WTC11 (cell line): ENCODE data around the gene IPPK. TPM values are rescaled to one million over a fixed set of nuclear protein-coding genes. Genes with fewer than 3 reads are reported as not detected.

Experiments
- ATAC-seq: fragments of 200-7000 bp; cut with Tn5 transposase; 2 replicates; pipeline ENCODE4 v1.10.0; 2021; ENCODE audit warnings: mild to moderate bottlenecking, moderate library complexity
- CTCF ChIA-PET: fragments of 300-600 bp; sonication (Branson Sonifier 250); formaldehyde crosslinking; loops from one replicate; lab custom pipeline; 2021; ENCODE audit warnings: antibody characterized with exemption; lab: Charles Lee
- POLR2A ChIA-PET: fragments of 350-600 bp; sonication (Branson Sonifier 250); formaldehyde crosslinking; loops from one replicate; lab custom pipeline; 2021; ENCODE audit warnings: antibody characterized with exemption; lab: Charles Lee
- DNase-seq: peaks from one replicate; pipeline ENCODE4 v3.0.0; 2021; ENCODE audit warnings: low spot score
- H3K27ac Mint-ChIP-seq: 2 replicates; pipeline ENCODE4 v1.8.0; 2021; ENCODE audit warnings: mixed read lengths
- H3K27me3 Mint-ChIP-seq: 2 replicates; pipeline ENCODE4 v1.8.0; 2021; ENCODE audit warnings: low read depth, mild to moderate bottlenecking, moderate library complexity, mixed read lengths
- H3K36me3 Mint-ChIP-seq: 2 replicates; pipeline ENCODE4 v1.8.0; 2021; ENCODE audit warnings: mixed read lengths
- H3K4me1 Mint-ChIP-seq: 2 replicates; pipeline ENCODE4 v1.8.0; 2022; ENCODE audit warnings: mixed read lengths
- H3K4me3 Mint-ChIP-seq: 2 replicates; pipeline ENCODE4 v1.8.0; 2021; ENCODE audit warnings: mild to moderate bottlenecking, moderate library complexity, mixed read lengths
- H3K9me3 Mint-ChIP-seq: 2 replicates; pipeline ENCODE4 v1.8.0; 2021; ENCODE audit warnings: mixed read lengths
- ATF1 ChIP-seq: sonication (generic); formaldehyde crosslinking; IDR thresholded peaks from 2 replicates; pipeline ENCODE4 v1.8.1; 2023; ENCODE audit warnings: mild to moderate bottlenecking, moderate library complexity, missing genetic modification reagents
- ELF4 ChIP-seq: sonication (generic); formaldehyde crosslinking; IDR thresholded peaks from 2 replicates; pipeline ENCODE4 v1.8.1; 2022; ENCODE audit warnings: low read depth, mild to moderate bottlenecking, moderate library complexity, missing genetic modification reagents
- EMX1 ChIP-seq: fragments of 250-450 bp; sonication (Bioruptor Pico); IDR thresholded peaks from 2 replicates; pipeline ENCODE4 v1.8.0; 2021; ENCODE audit warnings: mild to moderate bottlenecking
- ESRRA ChIP-seq: sonication (generic); formaldehyde crosslinking; IDR thresholded peaks from 2 replicates; pipeline ENCODE4 v1.8.1; 2022; ENCODE audit warnings: mild to moderate bottlenecking, missing genetic modification reagents, borderline replicate concordance
- FOXJ3 ChIP-seq: sonication (generic); formaldehyde crosslinking; IDR thresholded peaks from 2 replicates; pipeline ENCODE4 v1.9.0; 2021; ENCODE audit warnings: missing genetic modification reagents, mild to moderate bottlenecking, borderline replicate concordance
- GRHL2 ChIP-seq: fragments of 250-450 bp; sonication (Bioruptor Pico); IDR thresholded peaks from 2 replicates; pipeline ENCODE4 v1.8.0; 2022; ENCODE audit warnings: mild to moderate bottlenecking, moderate library complexity; ENCODE audit not compliant: insufficient replicate concordance, severe bottlenecking
- NFATC4 ChIP-seq: fragments of 250-450 bp; sonication (Bioruptor Pico); IDR thresholded peaks from 2 replicates; pipeline ENCODE4 v1.9.0; 2021; ENCODE audit warnings: mild to moderate bottlenecking
- NR2C2 ChIP-seq: sonication (generic); formaldehyde crosslinking; IDR thresholded peaks from 2 replicates; pipeline ENCODE4 v1.8.0; 2022; ENCODE audit warnings: mild to moderate bottlenecking, missing genetic modification reagents
- NR3C1 ChIP-seq: sonication (generic); formaldehyde crosslinking; conservative IDR thresholded peaks from 2 replicates; pipeline ENCODE4 v1.8.1; 2023; ENCODE audit warnings: low read depth, mild to moderate bottlenecking, missing genetic modification reagents
- RELA ChIP-seq: sonication (generic); formaldehyde crosslinking; IDR thresholded peaks from 2 replicates; pipeline ENCODE4 v1.8.1; 2022; ENCODE audit warnings: missing genetic modification reagents, mild to moderate bottlenecking, borderline replicate concordance
- SMAD3 ChIP-seq: sonication (generic); formaldehyde crosslinking; IDR thresholded peaks from 2 replicates; pipeline ENCODE4 v1.8.0; 2022; ENCODE audit warnings: missing genetic modification reagents, mild to moderate bottlenecking, borderline replicate concordance
- SP1 ChIP-seq: sonication (generic); formaldehyde crosslinking; conservative IDR thresholded peaks from 2 replicates; pipeline ENCODE4 v1.8.1; 2022; ENCODE audit warnings: missing genetic modification reagents
- TCF7 ChIP-seq: sonication (generic); formaldehyde crosslinking; IDR thresholded peaks from 2 replicates; pipeline ENCODE4 v1.8.0; 2022; ENCODE audit warnings: mild to moderate bottlenecking, low read depth, missing genetic modification reagents, moderate library complexity
- TEAD1 ChIP-seq: sonication (generic); formaldehyde crosslinking; IDR thresholded peaks from 2 replicates; pipeline ENCODE4 v1.8.0; 2022; ENCODE audit warnings: mild to moderate bottlenecking, missing genetic modification reagents
- ZNF317 ChIP-seq: sonication (generic); formaldehyde crosslinking; IDR thresholded peaks from 2 replicates; pipeline ENCODE4 v1.8.1; 2023; ENCODE audit warnings: low read depth, mild to moderate bottlenecking, moderate library complexity, missing genetic modification reagents, borderline replicate concordance
- ZNF671 ChIP-seq: fragments of 250-450 bp; sonication (Bioruptor Pico); IDR thresholded peaks from 2 replicates; pipeline ENCODE4 v1.8.0; 2021; ENCODE audit warnings: mild to moderate bottlenecking
- total RNA-seq: library from RNA; stranded (reverse); gene quantifications from 3 replicates; pipeline ENCODE4 v1.2.3, GENCODE V29; 2021
- TF ChIP-seq, protein P1 (sequence below): sonication (generic); formaldehyde crosslinking; conservative IDR thresholded peaks from 2 replicates; pipeline ENCODE4 v1.8.1; 2023; ENCODE audit warnings: mild to moderate bottlenecking, low read depth, missing genetic modification reagents, moderate library complexity
- TF ChIP-seq, protein P2 (sequence below): sonication (generic); formaldehyde crosslinking; IDR thresholded peaks from 2 replicates; pipeline ENCODE4 v1.8.1; 2022; ENCODE audit warnings: low read depth, missing genetic modification reagents, borderline replicate concordance
- TF ChIP-seq, protein P3 (sequence below): sonication (generic); formaldehyde crosslinking; IDR thresholded peaks from 2 replicates; pipeline ENCODE4 v1.8.1; 2023; ENCODE audit warnings: mild to moderate bottlenecking, missing genetic modification reagents
- TF ChIP-seq, protein P4 (sequence below): sonication (generic); formaldehyde crosslinking; IDR thresholded peaks from 2 replicates; pipeline ENCODE4 v1.8.0; 2022; ENCODE audit warnings: missing genetic modification reagents
- TF ChIP-seq, protein P5 (sequence below): sonication (generic); formaldehyde crosslinking; IDR thresholded peaks from 2 replicates; pipeline ENCODE4 v1.8.1; 2023; ENCODE audit warnings: mild to moderate bottlenecking, missing genetic modification reagents, moderate library complexity

IPPK gene
- total RNA-seq, 1 experiment from 2014 or later, result 8.6 TPM

DNA sequence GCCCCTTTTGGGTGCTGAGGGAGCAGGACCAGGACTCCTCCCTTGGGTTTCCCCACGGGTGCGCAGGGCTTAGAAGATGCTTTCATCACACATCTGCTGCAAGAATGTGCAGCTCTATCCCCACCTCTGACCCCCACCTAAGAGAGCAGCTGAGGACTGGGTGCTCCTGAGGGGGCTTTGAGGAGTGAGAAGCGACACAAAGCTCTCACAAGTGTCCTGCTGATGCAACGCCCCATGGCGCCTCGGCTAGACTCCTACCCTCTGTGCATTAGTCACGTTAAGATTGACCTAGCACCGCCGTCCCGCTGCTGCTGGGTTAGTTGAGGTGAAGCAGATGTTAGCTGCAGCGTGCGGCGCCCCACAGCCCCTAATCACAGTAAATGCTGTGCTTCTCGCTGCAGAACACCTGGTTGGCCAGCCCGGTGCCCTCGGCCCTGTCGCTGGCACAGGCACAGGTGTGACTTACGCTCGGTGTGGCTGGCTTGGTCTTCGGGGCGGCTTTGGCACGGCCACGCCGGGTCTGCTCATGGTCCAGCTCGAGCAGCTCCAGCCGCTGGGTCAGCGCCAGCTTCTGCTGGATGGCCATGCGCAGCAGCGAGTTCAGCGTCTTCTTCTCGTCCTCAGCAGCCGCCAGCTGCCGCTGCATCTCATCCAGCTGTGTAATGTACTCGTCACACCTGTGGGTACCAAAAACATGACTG, 45.0 kb upstream of the IPPK start:
- ChIA-PET POLR2A (no interaction called here), CTCF (interaction anchor here (1.2 to 6.3 kb wide), 3 partner anchors 30 to 75 kb away, joined by 3 to 43 read pairs (median 3); no protein-coding TSS in a partner anchor)
- TF ChIP-seq SP1 (no peak), TEAD1 (no peak)
- DNase-seq (peak; percentile 6), ATAC-seq (no peak)
- Mint-ChIP-seq H3K36me3 (peaks cover 49% of the 10 kb centered on the region), H3K4me3 (no peak overlapping the region), H3K9me3 (no peaks in the 10 kb centered on the region), H3K27ac (no peak overlapping the region), H3K27me3 (no peaks in the 10 kb centered on the region), H3K4me1 (no peaks in the 10 kb centered on the region)

DNA sequence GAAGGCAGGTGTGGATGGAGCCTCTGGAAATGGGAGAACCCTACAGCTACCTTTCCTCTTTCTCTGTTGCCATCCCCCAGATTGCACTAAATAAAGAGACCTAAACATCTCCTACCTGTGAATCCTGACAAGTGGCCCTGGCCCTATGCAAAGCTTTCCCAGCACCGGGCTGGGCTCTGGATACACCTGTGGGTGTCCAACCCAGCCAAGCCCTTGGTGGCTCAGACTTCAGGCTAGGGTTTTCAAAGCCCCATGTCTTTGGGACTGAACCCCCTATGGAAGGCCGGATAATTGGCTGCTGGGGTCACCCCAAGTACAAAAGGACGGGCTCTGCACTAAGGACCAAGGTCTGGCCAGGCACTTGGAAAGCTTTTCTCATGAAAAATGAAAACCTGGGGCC, 44.1 kb upstream of the IPPK start:
- ChIA-PET CTCF (interaction anchor here (1.1 to 6.3 kb wide), 2 partner anchors 76 to 758 kb away, joined by 4 to 43 read pairs; no protein-coding TSS in a partner anchor), POLR2A (no interaction called here)
- H3K27me3 Mint-ChIP-seq, result no peaks in the 10 kb centered on the region
- ATAC-seq (no peak), DNase-seq (no peak)
- H3K27ac Mint-ChIP-seq, result no peak overlapping the region
- H3K4me3 Mint-ChIP-seq, result no peak overlapping the region
- H3K36me3 Mint-ChIP-seq, result peaks cover 43% of the 10 kb centered on the region
- no peaks in the 10 kb centered on the region for H3K4me1 Mint-ChIP-seq
- H3K9me3 Mint-ChIP-seq, result no peaks in the 10 kb centered on the region
- TF ChIP-seq EMX1 (CRISPR knock-in tag) (no peak), TCF7 (CRISPR knock-in tag) (no peak), RELA (no peak), ZNF671 (no peak), ESRRA (CRISPR knock-in tag) (no peak), FOXJ3 (CRISPR knock-in tag) (no peak), ZNF317 (CRISPR knock-in tag) (no peak), ELF4 (CRISPR knock-in tag) (no peak)

DNA sequence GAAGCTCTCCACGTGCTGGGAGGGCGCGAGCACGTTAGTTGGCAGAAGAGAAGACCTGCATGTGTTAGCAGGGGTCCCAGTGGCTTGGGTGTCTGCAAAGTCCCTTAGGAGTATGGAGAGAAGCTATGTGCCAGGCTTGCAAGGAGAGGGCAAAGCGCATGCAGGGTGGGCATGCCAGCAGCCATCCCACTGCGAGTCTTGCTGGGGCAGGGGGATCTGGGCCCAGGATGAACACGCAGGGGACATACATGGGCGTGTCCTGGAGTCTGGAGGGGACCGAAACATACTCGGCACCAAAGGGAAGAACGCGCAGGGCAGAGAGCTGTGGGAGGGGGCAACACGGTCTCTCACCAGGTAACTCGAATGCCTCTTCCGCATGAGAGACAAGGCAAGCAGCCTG, 43.6 kb upstream of the IPPK start:
- H3K36me3 Mint-ChIP-seq, result peaks cover 41% of the 10 kb centered on the region
- no peaks in the 10 kb centered on the region for H3K4me1 Mint-ChIP-seq
- ChIA-PET POLR2A (no interaction called here), CTCF (interaction anchor here (1.1 to 6.3 kb wide), 2 partner anchors 77 to 758 kb away, joined by 4 to 43 read pairs; no protein-coding TSS in a partner anchor)
- H3K4me3 Mint-ChIP-seq, result no peak overlapping the region
- H3K9me3 Mint-ChIP-seq, result no peaks in the 10 kb centered on the region
- DNase-seq, result no peak
- H3K27ac Mint-ChIP-seq, result no peak overlapping the region
- ATAC-seq, result no peak
- H3K27me3 Mint-ChIP-seq, result no peaks in the 10 kb centered on the region
- TF ChIP-seq, protein P1, sequence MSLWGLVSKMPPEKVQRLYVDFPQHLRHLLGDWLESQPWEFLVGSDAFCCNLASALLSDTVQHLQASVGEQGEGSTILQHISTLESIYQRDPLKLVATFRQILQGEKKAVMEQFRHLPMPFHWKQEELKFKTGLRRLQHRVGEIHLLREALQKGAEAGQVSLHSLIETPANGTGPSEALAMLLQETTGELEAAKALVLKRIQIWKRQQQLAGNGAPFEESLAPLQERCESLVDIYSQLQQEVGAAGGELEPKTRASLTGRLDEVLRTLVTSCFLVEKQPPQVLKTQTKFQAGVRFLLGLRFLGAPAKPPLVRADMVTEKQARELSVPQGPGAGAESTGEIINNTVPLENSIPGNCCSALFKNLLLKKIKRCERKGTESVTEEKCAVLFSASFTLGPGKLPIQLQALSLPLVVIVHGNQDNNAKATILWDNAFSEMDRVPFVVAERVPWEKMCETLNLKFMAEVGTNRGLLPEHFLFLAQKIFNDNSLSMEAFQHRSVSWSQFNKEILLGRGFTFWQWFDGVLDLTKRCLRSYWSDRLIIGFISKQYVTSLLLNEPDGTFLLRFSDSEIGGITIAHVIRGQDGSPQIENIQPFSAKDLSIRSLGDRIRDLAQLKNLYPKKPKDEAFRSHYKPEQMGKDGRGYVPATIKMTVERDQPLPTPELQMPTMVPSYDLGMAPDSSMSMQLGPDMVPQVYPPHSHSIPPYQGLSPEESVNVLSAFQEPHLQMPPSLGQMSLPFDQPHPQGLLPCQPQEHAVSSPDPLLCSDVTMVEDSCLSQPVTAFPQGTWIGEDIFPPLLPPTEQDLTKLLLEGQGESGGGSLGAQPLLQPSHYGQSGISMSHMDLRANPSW, result no peak
- TF ChIP-seq ATF1 (CRISPR knock-in tag) (no peak), NFATC4 (CRISPR knock-in tag) (no peak), NR2C2 (CRISPR knock-in tag) (no peak), EMX1 (CRISPR knock-in tag) (no peak), SMAD3 (CRISPR knock-in tag) (no peak), GRHL2 (CRISPR knock-in tag) (no peak), SP1 (no peak), NR3C1 (CRISPR knock-in tag) (no peak)
- TF ChIP-seq, protein P2, sequence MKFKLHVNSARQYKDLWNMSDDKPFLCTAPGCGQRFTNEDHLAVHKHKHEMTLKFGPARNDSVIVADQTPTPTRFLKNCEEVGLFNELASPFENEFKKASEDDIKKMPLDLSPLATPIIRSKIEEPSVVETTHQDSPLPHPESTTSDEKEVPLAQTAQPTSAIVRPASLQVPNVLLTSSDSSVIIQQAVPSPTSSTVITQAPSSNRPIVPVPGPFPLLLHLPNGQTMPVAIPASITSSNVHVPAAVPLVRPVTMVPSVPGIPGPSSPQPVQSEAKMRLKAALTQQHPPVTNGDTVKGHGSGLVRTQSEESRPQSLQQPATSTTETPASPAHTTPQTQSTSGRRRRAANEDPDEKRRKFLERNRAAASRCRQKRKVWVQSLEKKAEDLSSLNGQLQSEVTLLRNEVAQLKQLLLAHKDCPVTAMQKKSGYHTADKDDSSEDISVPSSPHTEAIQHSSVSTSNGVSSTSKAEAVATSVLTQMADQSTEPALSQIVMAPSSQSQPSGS (CRISPR knock-in tag), result no peak
- TF ChIP-seq, protein P3, sequence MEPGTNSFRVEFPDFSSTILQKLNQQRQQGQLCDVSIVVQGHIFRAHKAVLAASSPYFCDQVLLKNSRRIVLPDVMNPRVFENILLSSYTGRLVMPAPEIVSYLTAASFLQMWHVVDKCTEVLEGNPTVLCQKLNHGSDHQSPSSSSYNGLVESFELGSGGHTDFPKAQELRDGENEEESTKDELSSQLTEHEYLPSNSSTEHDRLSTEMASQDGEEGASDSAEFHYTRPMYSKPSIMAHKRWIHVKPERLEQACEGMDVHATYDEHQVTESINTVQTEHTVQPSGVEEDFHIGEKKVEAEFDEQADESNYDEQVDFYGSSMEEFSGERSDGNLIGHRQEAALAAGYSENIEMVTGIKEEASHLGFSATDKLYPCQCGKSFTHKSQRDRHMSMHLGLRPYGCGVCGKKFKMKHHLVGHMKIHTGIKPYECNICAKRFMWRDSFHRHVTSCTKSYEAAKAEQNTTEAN (CRISPR knock-in tag), result no peak
- TF ChIP-seq, protein P4, sequence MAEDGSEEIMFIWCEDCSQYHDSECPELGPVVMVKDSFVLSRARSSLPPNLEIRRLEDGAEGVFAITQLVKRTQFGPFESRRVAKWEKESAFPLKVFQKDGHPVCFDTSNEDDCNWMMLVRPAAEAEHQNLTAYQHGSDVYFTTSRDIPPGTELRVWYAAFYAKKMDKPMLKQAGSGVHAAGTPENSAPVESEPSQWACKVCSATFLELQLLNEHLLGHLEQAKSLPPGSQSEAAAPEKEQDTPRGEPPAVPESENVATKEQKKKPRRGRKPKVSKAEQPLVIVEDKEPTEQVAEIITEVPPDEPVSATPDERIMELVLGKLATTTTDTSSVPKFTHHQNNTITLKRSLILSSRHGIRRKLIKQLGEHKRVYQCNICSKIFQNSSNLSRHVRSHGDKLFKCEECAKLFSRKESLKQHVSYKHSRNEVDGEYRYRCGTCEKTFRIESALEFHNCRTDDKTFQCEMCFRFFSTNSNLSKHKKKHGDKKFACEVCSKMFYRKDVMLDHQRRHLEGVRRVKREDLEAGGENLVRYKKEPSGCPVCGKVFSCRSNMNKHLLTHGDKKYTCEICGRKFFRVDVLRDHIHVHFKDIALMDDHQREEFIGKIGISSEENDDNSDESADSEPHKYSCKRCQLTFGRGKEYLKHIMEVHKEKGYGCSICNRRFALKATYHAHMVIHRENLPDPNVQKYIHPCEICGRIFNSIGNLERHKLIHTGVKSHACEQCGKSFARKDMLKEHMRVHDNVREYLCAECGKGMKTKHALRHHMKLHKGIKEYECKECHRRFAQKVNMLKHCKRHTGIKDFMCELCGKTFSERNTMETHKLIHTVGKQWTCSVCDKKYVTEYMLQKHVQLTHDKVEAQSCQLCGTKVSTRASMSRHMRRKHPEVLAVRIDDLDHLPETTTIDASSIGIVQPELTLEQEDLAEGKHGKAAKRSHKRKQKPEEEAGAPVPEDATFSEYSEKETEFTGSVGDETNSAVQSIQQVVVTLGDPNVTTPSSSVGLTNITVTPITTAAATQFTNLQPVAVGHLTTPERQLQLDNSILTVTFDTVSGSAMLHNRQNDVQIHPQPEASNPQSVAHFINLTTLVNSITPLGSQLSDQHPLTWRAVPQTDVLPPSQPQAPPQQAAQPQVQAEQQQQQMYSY (CRISPR knock-in tag), result no peak
- TF ChIP-seq, protein P5, sequence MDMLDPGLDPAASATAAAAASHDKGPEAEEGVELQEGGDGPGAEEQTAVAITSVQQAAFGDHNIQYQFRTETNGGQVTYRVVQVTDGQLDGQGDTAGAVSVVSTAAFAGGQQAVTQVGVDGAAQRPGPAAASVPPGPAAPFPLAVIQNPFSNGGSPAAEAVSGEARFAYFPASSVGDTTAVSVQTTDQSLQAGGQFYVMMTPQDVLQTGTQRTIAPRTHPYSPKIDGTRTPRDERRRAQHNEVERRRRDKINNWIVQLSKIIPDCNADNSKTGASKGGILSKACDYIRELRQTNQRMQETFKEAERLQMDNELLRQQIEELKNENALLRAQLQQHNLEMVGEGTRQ, result no peak
